GM12872 (cell line): ENCODE data around the gene SF3A2.
A peak's percentile ranks its signal among the peaks of the same experiment; 100 is the strongest.

Experiments
- TF ChIP-seq, protein P1 (sequence below): IDR thresholded peaks from 3 replicates; pipeline ENCODE4 v1.5.1; 2011; ENCODE audit warnings: low read depth, mild to moderate bottlenecking, low read length, moderate library complexity; ENCODE audit not compliant: insufficient read depth

SF3A2 gene

GRCh38 chr19:2236314-2237050, at the start of gene SF3A2, which contains the start of gene PLEKHJ1:
Gene SF3A2, plus strand, starts transcription at chr19:2236824. Its CDS starts 6,595 bp downstream, at chr19:2243419.
Gene PLEKHJ1, minus strand, starts transcription at chr19:2236329. Its CDS starts 81 bp downstream, at chr19:2236248.
- TF ChIP-seq, protein P1, sequence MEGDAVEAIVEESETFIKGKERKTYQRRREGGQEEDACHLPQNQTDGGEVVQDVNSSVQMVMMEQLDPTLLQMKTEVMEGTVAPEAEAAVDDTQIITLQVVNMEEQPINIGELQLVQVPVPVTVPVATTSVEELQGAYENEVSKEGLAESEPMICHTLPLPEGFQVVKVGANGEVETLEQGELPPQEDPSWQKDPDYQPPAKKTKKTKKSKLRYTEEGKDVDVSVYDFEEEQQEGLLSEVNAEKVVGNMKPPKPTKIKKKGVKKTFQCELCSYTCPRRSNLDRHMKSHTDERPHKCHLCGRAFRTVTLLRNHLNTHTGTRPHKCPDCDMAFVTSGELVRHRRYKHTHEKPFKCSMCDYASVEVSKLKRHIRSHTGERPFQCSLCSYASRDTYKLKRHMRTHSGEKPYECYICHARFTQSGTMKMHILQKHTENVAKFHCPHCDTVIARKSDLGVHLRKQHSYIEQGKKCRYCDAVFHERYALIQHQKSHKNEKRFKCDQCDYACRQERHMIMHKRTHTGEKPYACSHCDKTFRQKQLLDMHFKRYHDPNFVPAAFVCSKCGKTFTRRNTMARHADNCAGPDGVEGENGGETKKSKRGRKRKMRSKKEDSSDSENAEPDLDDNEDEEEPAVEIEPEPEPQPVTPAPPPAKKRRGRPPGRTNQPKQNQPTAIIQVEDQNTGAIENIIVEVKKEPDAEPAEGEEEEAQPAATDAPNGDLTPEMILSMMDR, result peak; percentile 99

- TF ChIP-seq, protein P1, result no peak
These were observed 49.5 kb upstream of the SF3A2 start for GRCh38 chr19:2187159-2187558.

GRCh38 chr19:2188708-2189385, 47.8 kb upstream of the SF3A2 start:
- TF ChIP-seq, protein P1, result no peak

DNA sequence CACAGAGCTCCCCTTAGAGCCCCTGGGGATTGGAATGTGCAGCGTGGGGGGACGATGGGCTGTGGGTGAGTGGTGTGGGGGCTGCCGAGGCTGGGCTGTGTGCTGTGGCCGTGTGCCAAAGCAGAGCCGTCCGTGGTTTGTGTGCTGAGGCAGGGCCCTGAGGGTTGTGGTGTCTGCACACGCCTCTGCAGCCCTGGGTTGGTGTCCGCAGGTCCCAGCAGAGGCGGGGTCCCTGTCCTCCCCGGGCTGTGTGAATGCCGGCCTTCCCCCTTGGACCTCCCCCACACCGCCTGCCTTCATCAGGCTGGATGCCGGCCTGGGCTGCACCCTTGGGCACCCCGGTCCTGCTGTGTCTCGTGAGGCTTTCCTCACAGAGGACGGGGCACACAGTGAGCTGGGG, 46.7 kb upstream of the SF3A2 start:
- TF ChIP-seq, protein P1, result no peak

DNA sequence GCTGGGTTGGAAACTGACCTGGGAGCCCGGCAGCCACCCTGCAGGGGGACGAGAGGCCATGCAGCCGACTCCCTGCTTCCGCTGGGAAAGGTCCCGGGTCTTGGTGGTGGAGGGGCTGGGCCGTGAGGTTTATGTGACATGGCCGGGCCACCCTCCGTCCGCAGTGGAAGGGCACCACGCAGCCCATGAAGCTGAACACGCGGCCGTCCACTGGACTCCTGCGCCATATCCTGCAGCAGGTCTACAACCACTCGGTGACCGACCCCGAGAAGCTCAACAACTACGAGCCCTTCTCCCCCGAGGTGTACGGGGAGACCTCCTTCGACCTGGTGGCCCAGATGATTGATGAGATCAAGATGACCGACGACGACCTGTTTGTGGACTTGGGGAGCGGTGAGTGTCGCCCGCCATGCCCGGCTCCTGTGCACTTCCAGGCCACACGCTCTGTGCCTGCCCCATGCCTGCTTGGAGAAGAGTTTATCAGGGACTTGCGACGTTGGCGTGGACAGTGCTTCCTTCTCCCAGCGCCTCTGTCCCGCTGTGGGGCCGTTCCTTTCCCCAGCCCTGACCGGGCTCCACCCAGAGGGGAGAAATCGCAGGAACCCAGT, 45.7 kb upstream of the SF3A2 start:
- TF ChIP-seq, protein P1, result no peak

GRCh38 chr19:2191456-2192310, 44.9 kb upstream of the SF3A2 start:
- TF ChIP-seq, protein P1, result no peak
